GM19351 (cell line): Measurements from ENCODE around the gene SMYD3.
"Not testable (repeated sequence)": the region's sequence is repeated elsewhere in the genome, so short reads cannot be mapped to it uniquely, and the experiment has no call there.

Experiments used
- ATAC-seq: cut with Tn5 transposase; IDR thresholded peaks from one replicate; pipeline ENCODE4 v1.9.1; 2021; ENCODE audit warnings: mild to moderate bottlenecking, moderate library complexity; ENCODE audit not compliant: unreplicated experiment

Gene SMYD3

DNA sequence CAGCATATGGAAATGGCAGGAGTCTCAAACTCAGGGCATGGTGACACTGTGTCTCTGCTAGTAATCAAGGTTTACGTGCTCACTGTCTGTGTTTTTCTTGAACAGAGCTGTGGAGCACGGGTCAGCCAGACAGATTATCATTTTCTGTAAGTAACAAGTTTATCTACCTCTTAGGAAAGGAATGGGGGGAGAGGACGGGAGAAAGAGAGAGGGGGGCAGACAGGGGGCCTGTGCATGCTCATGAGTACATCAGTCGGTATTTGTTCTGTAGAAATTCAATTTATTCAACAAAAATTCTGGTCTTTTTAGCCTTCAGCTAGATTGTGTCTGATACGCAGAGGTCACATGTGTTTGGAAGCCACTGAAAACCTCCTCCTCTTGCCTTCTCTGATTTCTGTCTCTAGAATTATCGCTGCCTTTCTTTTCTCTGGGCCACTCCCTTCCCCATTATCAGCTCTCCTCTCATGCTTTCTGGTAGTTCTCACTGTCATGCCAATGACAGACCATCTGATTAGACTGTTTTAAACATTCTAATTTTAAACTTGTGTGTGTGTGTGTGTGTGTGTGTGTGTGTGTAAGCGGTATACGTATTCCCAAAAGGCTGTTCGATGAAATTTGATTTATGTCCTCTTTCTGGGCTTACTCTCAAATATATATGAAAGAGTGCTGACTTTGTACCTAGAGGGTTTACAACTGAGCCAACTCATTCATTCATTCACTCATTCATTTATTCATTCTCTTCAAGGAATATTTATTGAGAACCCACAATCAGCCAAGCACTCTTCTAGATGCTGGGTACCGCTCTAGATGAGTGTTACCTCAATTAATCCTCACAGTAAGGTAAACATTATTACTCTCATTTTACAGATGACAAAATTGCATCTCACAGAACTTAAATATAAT lies 715.4 kb downstream of the SMYD3 start:
- ATAC-seq: no peak

DNA sequence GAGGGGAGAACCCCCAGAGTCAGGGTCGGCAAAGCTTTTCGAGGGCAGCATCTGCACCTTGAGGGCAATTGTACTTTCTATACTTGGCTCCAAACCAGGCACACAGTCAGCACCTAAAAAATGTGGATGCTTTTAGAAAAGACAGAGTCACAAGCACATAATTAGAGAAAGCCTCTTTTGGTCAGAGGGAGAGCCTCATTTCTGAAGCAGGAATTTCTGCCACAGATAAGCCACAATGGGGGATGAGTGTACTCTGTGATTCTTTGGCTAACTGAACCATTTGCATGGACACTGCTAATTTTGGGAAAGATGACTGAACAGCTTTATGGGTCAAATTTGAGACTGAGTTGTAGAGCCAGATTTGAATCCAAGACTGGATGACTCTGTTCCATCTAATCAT lies 716.6 kb downstream of the SMYD3 start:
- no peak for ATAC-seq

DNA sequence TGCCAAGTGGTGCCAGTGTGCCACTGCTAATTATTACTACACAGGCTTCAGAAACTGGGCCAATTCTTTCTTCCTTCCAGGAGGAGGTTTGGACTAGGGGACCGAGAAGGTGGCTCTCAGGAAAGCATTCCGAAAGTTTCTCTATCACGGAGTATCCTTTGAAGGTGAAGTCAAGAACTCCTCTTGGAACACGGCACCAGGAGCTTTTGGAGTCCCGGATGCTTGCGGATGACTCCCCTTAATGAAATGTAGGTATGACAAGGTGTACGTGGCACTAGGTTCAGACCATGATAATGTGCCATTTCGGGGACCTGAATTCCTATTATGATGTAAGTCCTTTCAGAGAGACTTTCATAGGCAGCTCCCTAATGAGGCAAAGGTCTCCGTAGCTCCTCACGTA lies 718.2 kb downstream of the SMYD3 start:
- no peak for ATAC-seq

DNA sequence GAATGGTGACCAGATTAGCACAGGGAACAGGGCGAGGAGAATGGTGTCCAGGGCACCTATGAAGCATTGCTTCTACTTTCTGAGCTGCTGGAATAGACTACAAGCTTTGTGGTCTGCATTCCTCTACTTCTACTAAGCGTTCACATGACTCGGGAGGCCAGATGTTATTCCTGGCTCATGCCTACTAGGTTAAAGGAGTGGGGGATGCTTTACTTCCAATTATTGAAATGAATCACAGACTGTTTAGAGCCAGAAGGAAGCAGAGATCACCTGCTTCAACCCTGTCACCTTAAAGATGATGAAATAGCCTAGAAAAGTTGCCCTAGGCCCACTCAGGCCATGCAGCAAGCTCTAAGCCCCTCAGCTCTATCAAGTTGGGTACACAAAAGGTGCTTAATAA lies 718.8 kb downstream of the SMYD3 start:
- ATAC-seq: no peak

DNA sequence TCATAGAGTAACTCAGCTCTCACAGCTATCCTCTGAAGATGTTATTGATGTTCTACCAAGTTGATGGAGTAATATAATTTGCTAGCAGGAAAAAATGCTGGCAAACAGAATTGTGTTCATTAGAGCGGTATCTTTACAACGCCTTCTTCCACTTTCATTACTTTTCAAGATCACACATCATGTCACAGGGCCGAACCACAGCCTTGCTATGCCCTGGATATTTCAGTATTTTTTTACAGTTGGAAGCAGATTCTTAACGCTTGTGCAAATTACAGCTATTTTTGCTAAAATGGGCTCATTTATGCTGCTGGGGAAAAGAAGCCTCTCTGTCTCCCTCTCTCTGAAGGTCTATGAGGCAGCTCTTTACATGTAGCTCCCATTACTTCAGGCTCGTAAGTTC lies 720.1 kb downstream of the SMYD3 start:
- ATAC-seq: no peak

DNA sequence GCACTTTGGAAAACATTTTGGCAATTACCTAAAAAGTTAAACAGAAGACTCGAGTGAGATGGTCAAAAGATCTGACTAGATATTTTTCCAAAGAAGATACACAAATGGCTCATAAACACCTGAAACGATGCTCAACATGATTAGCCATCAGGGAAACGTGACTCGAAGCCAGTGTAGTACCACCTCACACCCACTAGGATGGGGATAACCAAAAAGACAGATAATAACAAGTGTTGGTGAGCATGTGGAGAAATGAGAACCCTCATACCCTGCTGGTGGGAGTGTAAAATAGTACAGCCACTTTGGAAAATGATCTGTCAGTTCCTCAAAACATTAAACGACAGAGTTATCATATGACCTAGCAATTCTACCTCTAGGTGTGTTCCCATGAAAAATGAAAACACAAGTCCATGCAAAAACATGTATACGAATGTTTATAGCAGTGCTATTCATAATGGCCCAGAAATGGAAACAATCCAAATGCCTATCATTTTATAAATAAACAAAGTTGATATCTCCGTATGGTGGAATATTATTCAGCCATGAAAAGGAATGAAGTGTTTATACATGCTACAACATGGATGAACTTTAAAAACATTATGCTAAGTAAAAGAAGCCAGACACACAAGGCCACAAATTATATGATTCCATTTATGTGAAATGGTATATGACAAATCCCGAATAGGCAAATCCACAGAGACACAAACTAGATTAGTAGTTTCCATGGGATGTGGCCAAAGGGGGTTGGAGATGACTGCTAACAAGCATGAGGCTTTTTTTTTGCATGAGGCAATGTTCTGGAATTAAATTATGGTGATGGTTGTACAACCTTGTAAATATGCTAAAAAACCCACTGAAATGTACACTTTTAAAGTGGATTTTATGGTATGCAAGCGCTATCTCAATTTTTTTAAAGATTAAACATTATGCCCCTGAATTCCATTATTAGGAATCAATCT lies 727.0 kb downstream of the SMYD3 start:
- no peak for ATAC-seq

DNA sequence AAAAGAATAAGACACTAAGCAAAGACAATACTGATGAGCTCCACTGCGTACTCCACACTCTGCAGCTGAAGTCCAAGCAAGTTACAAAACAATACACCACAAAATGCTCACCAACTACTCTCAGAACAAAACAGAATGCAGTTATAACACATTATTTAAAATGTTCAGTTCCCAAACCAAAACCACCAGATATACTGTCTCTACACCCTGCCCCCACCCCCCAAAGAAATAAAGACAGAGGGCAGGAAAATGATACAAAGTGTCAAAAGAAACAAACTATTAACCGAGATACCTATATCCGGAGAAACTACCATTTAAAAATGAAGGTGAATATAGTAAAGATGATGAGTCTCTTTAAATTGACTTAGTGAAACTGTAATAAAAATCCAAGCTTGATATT lies 729.3 kb downstream of the SMYD3 start:
- ATAC-seq: no peak

DNA sequence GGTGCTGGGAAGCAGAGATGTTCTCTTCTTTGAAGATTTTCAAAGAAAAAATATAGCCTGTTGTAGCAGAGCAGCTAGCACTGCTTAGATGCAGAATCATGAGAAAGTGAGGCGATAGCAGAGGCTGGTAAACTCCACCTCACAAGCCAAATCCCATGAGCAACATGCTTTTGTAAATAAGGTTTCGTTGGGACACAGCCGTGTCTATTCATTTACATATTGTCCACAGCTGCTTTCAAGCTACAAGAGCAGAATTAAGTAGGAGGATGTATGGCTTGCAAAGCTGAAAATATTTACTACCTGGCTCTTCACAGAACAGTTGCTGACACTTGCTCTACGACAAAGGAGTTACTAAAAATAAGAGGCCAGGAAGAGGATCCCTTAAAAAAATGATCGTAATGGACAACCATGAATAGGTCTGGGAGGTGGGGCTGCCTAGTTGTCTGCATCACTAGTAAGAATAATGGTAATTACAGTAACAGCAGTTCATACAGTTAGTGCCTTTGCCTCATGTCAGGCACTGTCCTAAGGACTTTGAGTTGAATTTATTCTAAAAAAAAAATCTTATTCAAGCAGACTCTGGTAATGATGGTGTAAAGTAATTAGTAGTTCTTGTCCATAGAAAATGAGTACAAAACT lies 730.3 kb downstream of the SMYD3 start:
- ATAC-seq: no peak

DNA sequence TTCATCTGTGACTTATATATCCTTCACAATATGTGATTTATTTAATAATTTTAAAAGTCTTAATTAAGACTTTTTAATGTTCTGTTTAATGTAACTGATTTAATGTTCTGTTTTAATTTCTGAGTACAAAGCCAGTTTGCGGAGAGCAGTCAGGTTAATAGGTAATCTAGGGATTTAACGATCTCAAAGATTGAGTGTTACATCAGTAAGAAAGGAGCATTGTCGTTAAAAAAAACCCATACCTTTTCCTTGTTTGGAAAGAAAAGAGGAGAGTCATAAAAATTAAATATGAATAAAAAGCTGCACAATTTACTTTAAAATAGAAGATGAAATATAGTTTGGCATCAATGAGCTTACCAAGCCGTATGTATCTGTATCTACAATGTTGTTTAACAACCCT lies 730.9 kb downstream of the SMYD3 start:
- no peak for ATAC-seq

DNA sequence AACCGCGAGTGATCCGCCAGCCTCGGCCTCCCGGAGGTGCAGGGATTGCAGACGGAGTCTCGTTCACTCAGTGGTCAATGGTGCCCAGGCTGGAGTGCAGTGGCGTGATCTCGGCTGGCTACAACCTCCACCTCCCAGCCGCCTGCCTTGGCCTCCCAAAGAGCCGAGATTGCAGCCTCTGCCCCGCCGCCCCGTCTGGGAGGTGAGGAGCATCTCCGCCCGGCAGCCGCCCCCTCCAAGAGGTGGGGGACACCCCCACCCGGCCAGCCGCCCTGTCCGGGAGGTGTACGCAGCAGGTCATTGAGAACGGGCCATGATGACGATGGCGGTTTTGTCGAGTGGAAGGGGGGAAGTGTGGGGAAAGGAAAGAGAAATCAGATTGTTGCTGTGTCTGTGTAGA lies 732.1 kb downstream of the SMYD3 start:
- not testable (repeated sequence) for ATAC-seq

DNA sequence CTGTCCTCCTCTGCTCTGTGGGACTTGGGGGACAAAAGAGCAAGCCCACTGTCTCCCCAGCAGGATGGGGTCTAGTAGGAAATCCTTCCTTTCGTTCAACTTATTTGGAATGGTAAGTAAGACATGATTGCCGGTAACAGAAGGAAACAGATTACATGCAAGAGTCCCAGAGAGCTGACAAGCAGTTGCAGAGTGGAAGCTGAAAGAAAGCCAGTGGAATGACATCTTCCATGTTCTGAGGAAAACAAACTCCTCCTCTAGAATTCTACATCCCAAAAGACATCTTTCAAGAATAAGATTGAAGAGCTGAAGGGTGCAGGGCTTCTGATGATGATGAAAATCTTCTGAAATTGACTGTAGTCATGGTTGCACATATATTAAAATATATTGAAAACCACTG lies 732.9 kb downstream of the SMYD3 start:
- no peak for ATAC-seq

DNA sequence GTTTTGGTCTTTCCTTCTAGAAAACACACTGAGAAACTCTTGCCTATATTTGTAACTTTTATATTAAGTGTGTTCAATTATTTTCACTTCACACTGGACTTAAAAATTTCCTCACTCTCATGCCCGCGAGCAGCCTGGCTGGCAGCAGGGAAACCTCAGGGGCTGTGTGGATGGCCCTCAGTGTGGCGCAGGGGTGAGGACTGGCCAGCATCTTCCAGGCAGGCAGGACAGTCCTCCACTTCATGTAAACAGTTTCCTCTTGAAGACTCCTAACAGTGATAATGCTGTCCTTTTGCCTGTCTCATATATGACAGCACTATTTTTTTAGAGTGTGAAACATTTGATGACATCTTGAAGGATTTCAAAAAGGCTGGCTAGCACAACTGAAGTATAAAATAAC lies 733.7 kb downstream of the SMYD3 start:
- no peak for ATAC-seq

DNA sequence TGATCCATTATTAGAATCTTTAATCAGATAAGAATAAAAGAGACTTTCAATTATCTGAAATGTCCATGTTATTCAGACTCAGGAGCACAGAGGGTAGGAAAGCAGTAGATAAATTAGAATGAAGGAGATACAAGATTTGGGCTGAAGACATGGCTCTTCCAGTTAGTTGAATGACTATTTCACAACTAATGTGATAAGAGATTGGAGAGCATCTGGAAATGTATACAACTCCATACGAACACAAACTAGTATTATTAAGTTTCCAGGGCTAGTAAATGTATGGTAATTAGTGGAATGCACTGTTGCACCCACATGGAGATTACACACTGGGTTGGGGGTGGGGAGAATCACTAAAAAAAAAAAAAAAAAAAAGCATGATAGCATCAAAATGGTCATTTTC lies 734.3 kb downstream of the SMYD3 start:
- no peak for ATAC-seq

DNA sequence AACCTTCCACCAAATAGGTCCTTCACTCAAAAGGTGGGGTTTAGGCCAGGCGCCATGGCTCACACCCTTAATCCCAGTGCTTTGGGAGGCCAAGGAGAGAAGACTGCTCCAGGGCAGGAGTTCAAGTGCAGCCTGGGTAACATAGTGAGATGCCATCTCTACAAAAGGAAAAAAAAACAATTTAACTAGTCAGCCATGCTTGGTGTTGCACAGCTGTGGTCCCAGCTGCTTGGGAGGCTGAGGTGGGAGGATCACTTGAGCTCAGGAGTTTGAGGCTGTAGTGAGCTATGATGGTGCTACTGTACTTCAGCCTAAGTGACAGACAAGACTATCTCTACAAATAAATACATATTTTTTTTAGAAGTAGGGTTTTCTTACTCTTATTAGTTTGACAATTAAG lies 734.8 kb downstream of the SMYD3 start:
- no peak for ATAC-seq

DNA sequence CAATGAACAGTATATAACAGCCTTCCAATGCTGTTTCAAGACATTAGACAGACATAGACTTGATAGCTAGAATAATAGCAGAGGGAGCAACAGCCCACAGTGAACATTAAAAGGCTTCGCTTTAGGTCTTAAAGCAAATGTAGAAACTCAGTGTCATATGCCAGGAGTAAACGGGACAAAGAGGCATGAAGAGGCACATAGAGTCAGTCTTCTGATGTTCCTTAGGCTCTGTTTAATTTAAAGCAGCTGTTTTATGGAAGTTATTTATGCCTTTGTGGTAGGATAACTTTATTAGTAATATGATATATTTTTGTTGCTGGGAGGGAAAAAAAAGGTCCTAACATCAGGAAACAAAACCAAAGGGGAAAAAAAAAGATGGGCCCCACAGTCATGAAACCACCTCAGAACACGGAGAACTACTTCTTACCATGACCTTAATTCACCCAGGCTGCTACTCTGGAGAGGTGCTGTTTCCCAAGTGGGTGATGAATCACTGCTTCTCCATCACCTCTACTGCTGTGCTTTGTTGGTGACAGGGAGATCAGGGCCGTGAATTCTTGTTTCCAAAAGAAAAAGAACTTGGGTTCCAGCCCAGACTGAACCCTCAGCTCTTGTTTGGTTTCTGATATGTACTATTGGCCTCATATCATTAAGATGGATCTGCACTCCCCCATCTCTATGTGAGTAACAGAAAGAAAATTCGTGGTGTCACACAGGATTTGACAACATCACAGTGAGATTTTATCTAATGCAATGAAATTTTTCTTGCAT lies 735.4 kb downstream of the SMYD3 start:
- no peak for ATAC-seq

DNA sequence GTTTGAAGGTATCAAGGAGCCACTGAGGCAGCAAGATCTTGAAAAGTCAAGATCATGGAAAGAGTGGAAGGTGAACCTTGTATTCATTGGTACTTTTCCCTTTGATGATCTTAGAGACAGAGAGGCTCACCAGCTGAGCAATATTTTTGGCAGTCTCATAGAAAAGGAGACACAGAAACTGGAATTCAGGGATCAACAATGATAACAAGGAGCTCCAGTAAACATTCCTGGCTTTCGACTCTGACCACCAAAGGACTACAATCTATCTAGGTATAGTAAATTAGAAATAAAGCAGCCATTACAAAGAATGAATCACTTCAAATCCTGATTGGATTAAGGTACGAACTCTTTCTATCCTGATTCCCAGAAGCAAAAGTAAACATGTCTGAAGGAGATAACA lies 736.9 kb downstream of the SMYD3 start:
- no peak for ATAC-seq

DNA sequence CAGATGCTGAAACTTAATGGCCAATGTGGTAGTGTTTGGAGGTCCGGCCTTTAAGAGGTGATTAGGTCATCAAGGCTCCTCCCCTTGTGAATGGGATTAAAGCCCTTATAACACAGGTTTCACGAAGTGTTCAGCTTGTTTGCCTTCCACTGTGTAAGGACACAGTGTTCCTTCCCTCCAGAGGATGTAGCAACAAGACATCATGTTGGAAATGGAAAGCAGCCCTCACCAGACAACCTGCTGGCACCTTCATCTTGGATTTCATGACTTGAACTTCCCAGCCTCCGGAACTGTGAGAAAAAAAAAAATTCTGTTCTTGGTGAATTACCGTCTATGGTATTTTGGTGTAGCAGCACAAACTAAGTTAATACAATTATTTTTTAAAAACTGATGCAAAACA lies 738.5 kb downstream of the SMYD3 start:
- no peak for ATAC-seq

DNA sequence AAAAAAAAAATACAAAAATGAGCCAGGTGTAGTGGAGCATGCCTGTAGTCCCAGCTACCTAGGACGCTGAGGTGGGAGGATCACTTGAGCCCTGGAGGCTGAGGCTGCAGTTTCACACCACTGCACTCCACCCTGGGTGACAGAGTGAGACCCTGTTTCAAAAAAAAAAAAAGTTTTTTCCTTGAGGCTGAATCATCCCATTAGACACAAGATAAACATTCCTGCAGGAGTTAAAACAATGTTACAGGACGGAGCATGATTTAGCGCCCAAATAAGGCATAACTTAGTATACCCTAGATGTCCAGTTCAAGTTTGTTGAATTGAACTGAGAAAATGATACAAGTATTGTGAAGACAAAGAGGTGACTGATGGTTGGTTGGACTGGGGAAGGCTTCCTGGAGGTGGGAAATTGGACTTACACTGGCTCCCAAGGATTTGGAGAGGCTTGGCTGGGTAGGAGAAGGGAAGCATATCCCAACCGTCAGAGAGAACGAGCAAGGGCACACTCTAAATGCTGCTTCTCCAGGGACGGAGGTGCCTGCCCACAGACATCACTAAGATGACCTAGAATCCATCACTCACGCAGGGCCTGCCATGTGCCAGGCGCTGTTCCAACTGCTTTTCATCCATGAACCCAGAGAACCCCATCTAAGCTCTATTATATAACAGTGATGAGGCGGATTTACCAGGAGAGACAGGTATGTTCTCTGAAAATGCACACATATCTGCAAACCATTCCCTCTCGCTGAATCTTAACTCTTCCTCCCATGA lies 741.7 kb downstream of the SMYD3 start:
- ATAC-seq: no peak

DNA sequence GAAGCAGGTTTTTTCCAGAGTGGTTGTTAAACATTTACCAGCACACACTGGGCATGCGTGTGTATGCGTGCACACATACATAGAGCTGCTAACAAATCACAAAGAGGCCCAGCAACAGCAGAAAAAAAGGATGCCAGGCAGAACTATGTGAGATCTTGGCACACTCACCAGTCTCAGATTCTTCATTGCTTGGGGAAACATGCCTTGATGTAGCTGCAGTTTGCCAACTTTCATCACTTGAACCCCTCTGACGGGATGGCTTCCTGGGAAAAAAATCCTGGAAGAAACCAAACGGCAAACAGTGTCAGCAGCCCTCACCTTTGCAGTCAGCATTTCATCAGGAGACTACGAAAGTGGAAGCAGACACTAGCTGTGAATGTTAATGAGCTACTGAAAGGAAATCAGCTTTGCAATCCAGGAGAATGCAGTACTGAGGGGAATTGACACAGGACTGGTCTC lies 743.2 kb downstream of the SMYD3 start:
- ATAC-seq: no peak

DNA sequence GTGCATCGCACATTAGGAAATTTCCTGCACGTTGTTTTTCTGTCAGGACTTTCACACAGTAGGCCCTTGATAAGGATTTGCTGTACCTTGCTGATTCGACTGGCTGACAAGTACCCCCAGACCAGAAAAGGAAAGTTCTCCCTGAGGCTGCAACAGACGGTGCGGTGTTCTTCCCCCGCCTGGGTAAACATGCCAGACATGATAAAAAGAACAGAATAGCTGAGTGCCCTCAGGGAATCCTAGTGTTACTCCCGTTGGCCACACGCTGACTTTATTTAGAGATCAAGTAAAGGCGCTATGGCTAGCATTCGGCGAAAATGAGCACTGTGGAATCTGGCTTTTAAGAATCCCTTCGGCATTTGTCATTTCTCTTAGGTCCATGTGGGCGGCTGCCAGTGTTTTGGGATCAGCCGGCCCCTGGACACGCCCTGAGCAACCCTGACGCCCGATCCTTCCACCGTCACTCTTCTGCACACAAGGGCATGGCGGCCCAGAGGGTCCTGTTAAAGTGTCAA lies 744.6 kb downstream of the SMYD3 start:
- no peak for ATAC-seq
